Naive thymus-derived CD4-positive, alpha-beta T cell (primary cell): Measurements from ENCODE around the gene FXYD7. TPM values are rescaled to one million over a fixed set of nuclear protein-coding genes. Genes with fewer than 3 reads are reported as not detected.

Experiments
- ATAC-seq: fragments of 150-1000 bp; cut with Tn5 transposase; 2 replicates; pipeline ENCODE4 v1.10.0; 2021; ENCODE audit warnings: mild to moderate bottlenecking, moderate library complexity
- CTCF ChIA-PET: fragments of 350-600 bp; sonication (Branson Sonifier 250); formaldehyde crosslinking; loops from one replicate; lab custom pipeline; 2021; ENCODE audit warnings: antibody characterized with exemption; lab: Charles Lee
- POLR2A ChIA-PET: fragments of 350-600 bp; sonication (Branson Sonifier 250); formaldehyde crosslinking; loops from one replicate; lab custom pipeline; 2021; ENCODE audit warnings: antibody characterized with exemption, inconsistent platforms; lab: Charles Lee
- DNase-seq, 9 donors: peaks; one replicate each; pipeline versions ENCODE4 v3.0.0 to v3.0.0-alpha.2; 2020 to 2022; ENCODE audit warnings: mixed read lengths in 1 of 9
- H3K27ac ChIP-seq: one replicate; pipeline ENCODE4 v1.7.0; 2013; ENCODE audit warnings: mild to moderate bottlenecking, low read depth, low read length, moderate library complexity
- H3K27me3 ChIP-seq, 2 donors: one replicate each; pipeline ENCODE4 v1.7.0; 2013; ENCODE audit warnings: low read length in 2 of 2, mild to moderate bottlenecking in 2 of 2, moderate library complexity in 2 of 2; ENCODE audit not compliant: control insufficient read depth in 2 of 2, insufficient read depth in 2 of 2
- H3K36me3 ChIP-seq, 3 experiments: 1 replicate in 2 of 3; 2 replicates in 1 of 3; pipeline ENCODE4 v1.7.0; 2013; ENCODE audit warnings: low read length in 3 of 3, mild to moderate bottlenecking in 3 of 3, moderate library complexity in 1 of 3; ENCODE audit not compliant: insufficient read depth in 3 of 3, control insufficient read depth in 2 of 3
- H3K4me1 ChIP-seq, 2 donors: one replicate each; pipeline ENCODE4 v1.7.0; 2013; ENCODE audit warnings: low read length in 2 of 2, mild to moderate bottlenecking in 2 of 2, moderate library complexity in 1 of 2; ENCODE audit not compliant: control insufficient read depth in 2 of 2, insufficient read depth in 2 of 2
- H3K4me3 ChIP-seq: 2 replicates; pipeline ENCODE4 v1.7.0; 2013; ENCODE audit warnings: mild to moderate bottlenecking, low read length
- H3K9me3 ChIP-seq, 3 experiments: 1 replicate in 2 of 3; 2 replicates in 1 of 3; pipeline ENCODE4 v1.7.0; 2013; ENCODE audit warnings: low read length in 3 of 3; ENCODE audit not compliant: control insufficient read depth in 2 of 3
- H3K27ac Mint-ChIP-seq, 9 donors: one replicate each; pipeline ENCODE4 v1.8.0; 2020 to 2022; ENCODE audit warnings: mixed read lengths in 9 of 9, mild to moderate bottlenecking in 8 of 9, moderate library complexity in 5 of 9, inconsistent platforms in 2 of 9
- H3K27me3 Mint-ChIP-seq, 5 donors: one replicate each; pipeline ENCODE4 v1.8.0; 2021 to 2022; ENCODE audit warnings: mixed read lengths in 5 of 5, mild to moderate bottlenecking in 1 of 5
- H3K36me3 Mint-ChIP-seq, 5 donors: one replicate each; pipeline ENCODE4 v1.8.0; 2020 to 2022; ENCODE audit warnings: mixed read lengths in 5 of 5, mild to moderate bottlenecking in 3 of 5, inconsistent platforms in 1 of 5
- H3K4me1 Mint-ChIP-seq, 7 donors: one replicate each; pipeline ENCODE4 v1.8.0; 2020 to 2022; ENCODE audit warnings: mixed read lengths in 7 of 7, mild to moderate bottlenecking in 3 of 7, inconsistent platforms in 1 of 7
- H3K4me3 Mint-ChIP-seq, 10 donors: one replicate each; pipeline ENCODE4 v1.8.0; 2020 to 2022; ENCODE audit warnings: mild to moderate bottlenecking in 10 of 10, mixed read lengths in 10 of 10, moderate library complexity in 6 of 10, inconsistent platforms in 2 of 10
- H3K9me3 Mint-ChIP-seq, 11 donors: one replicate each; pipeline ENCODE4 v1.8.0; 2020 to 2022; ENCODE audit warnings: mixed read lengths in 11 of 11, mild to moderate bottlenecking in 4 of 11, inconsistent platforms in 1 of 11, moderate library complexity in 1 of 11
- intact Hi-C, 2 donors: fragments of 100-400 bp; cut with micrococcal nuclease; formaldehyde crosslinking; loops; one replicate each; pipeline ENCODE4 v1.15.1; 2023
- polyA plus RNA-seq, 2 donors: library from polyadenylated mRNA; unstranded; fragments of 300-500 nt; fragmentation: Illumina TruSeq; gene quantifications; one replicate each; pipeline ENCODE4 v1.2.3, GENCODE V29; 2021
- total RNA-seq, 6 experiments: library from RNA in 5 of 6; stranded (reverse) in 5 of 6; gene quantifications; 1 replicate in 5 of 6; 2 replicates in 1 of 6; pipeline ENCODE4 v1.2.3 and lab custom pipeline; 2021 to 2026

FXYD7 gene
- total and polyA plus RNA-seq, 7 experiments from 2014 or later: 1.8 to 13.2 (median 2.8) TPM

DNA sequence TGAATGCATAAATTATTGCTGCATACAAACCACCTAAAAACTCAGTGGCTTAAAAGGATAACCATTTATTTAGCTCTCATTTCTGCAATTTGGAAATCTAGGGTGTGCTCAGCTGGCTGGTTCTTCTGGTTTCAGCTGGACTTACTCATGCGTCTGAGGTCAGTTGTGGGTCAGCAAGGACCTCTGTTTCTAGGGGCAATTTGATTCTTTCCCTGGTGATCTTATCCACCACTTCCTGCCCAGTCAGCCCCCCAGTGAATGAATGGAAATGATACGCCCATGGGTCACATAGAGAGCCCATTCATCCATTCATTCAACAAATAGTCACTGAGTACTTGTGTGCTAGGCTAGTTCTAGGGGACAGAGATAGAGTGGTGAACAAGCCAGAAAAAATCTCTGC, 21.4 kb downstream of the FXYD7 start:
- peaks cover 29 to 54% (median 41%) of the 10 kb centered on the region in 7 donors for H3K4me1 Mint-ChIP-seq
- H3K9me3 Mint-ChIP-seq: peaks cover 3 to 50% (median 18%) of the 10 kb centered on the region in 11 donors
- no peaks in the 10 kb centered on the region for H3K27me3 Mint-ChIP-seq
- peaks cover 56 to 93% (median 60%) of the 10 kb centered on the region in 3 experiments for H3K36me3 ChIP-seq
- no peak overlapping the region for H3K27ac ChIP-seq
- H3K4me3 ChIP-seq: no peak overlapping the region
- peaks cover 0 to 32% (median 13%) of the 10 kb centered on the region in 3 experiments for H3K9me3 ChIP-seq
- H3K36me3 Mint-ChIP-seq: peaks cover 47 to 92% (median 79%) of the 10 kb centered on the region in 5 donors
- no peak for DNase-seq
- ChIA-PET CTCF (no interaction called here), POLR2A (interaction anchor here (0.6 to 1.0 kb wide), 3 partner anchors 10 to 103 kb away, joined by 3 to 4 read pairs (median 3); partner anchors contain the start of gene FXYD5)
- H3K27ac Mint-ChIP-seq: peak overlapping the region in 8 of 9 donors; percentile 24 to 94 (median 45)
- peaks cover 21 to 23% of the 10 kb centered on the region in 2 donors for H3K4me1 ChIP-seq
- no peak for ATAC-seq
- peak overlapping the region in 1 of 10 donors; percentile 48 for H3K4me3 Mint-ChIP-seq
- no peaks in the 10 kb centered on the region for H3K27me3 ChIP-seq
- intact Hi-C loops: no loop called here

GRCh38 chr19:35165200-35166058, 22.4 kb downstream of the FXYD7 start:
- peaks cover 46 to 91% (median 75%) of the 10 kb centered on the region in 5 donors for H3K36me3 Mint-ChIP-seq
- ATAC-seq (no peak), DNase-seq (no peak)
- Histone ChIP-seq H3K36me3 (peaks cover 55 to 93% (median 57%) of the 10 kb centered on the region in 3 experiments), H3K27me3 (no peaks in the 10 kb centered on the region), H3K27ac (peak overlapping the region; percentile 25), H3K4me3 (no peak overlapping the region), H3K9me3 (peaks cover 0 to 32% (median 13%) of the 10 kb centered on the region in 3 experiments), H3K4me1 (peaks cover 21 to 23% of the 10 kb centered on the region in 2 donors)
- peak overlapping the region in 6 of 10 donors; percentile 5 to 73 (median 48) for H3K4me3 Mint-ChIP-seq
- CTCF ChIA-PET: interaction anchor here (1.2 kb wide), 1 partner anchor 48 kb away, joined by 3 read pairs; no protein-coding TSS in a partner anchor
- POLR2A ChIA-PET: interaction anchor here (0.6 to 3.3 kb wide), 5 partner anchors 9 to 580 kb away, joined by 3 to 28 read pairs (median 4); partner anchors contain the start of genes FXYD5, PSENEN and U2AF1L4
- H3K27ac Mint-ChIP-seq: peak overlapping the region in 8 of 9 donors; percentile 55 to 96 (median 77)
- no peaks in the 10 kb centered on the region for H3K27me3 Mint-ChIP-seq
- peaks cover 31 to 51% (median 40%) of the 10 kb centered on the region in 7 donors for H3K4me1 Mint-ChIP-seq
- peaks cover 3 to 50% (median 18%) of the 10 kb centered on the region in 11 donors for H3K9me3 Mint-ChIP-seq
- intact Hi-C loops: no loop called here

- no peak overlapping the region for H3K4me3 ChIP-seq
- no peaks in the 10 kb centered on the region for H3K27me3 Mint-ChIP-seq
- CTCF ChIA-PET: interaction anchor here (1.2 to 1.6 kb wide), 3 partner anchors 11 to 74 kb away, joined by 3 to 4 read pairs (median 3); no protein-coding TSS in a partner anchor
- peaks cover 3 to 48% (median 16%) of the 10 kb centered on the region in 11 donors for H3K9me3 Mint-ChIP-seq
- POLR2A ChIA-PET: interaction anchor here (0.6 to 3.3 kb wide), 9 partner anchors 10 to 579 kb away, joined by 3 to 28 read pairs (median 4); partner anchors contain the start of genes FXYD5, PSENEN and U2AF1L4
- H3K4me3 Mint-ChIP-seq: peak overlapping the region in 9 of 10 donors; percentile 33 to 77 (median 63)
- H3K4me1 ChIP-seq: peaks cover 21 to 23% of the 10 kb centered on the region in 2 donors
- DNase-seq (no peak), ATAC-seq (no peak)
- intact Hi-C loops: no loop called here
- H3K27ac Mint-ChIP-seq: peak overlapping the region; percentile 80 to 96 (median 91)
- H3K27ac ChIP-seq: peak overlapping the region; percentile 46
- peaks cover 45 to 88% (median 51%) of the 10 kb centered on the region in 3 experiments for H3K36me3 ChIP-seq
- peaks cover 0 to 32% (median 13%) of the 10 kb centered on the region in 3 experiments for H3K9me3 ChIP-seq
- H3K36me3 Mint-ChIP-seq: peaks cover 43 to 84% (median 67%) of the 10 kb centered on the region in 5 donors
- H3K4me1 Mint-ChIP-seq: peaks cover 28 to 46% (median 38%) of the 10 kb centered on the region in 7 donors
- no peaks in the 10 kb centered on the region for H3K27me3 ChIP-seq
Measured at GRCh38 chr19:35166100-35167063, 23.3 kb downstream of the FXYD7 start.

- no peaks in the 10 kb centered on the region for H3K27me3 ChIP-seq
- Mint-ChIP-seq H3K9me3 (peaks cover 3 to 40% (median 16%) of the 10 kb centered on the region in 11 donors), H3K36me3 (peaks cover 33 to 77% (median 58%) of the 10 kb centered on the region in 5 donors), H3K4me3 (peak overlapping the region; percentile 33 to 77 (median 57)), H3K27me3 (no peaks in the 10 kb centered on the region), H3K4me1 (peaks cover 27 to 48% (median 39%) of the 10 kb centered on the region in 7 donors), H3K27ac (peak overlapping the region; percentile 80 to 96 (median 91))
- peaks cover 29 to 32% of the 10 kb centered on the region in 2 donors for H3K4me1 ChIP-seq
- H3K9me3 ChIP-seq: peaks cover 0 to 26% (median 10%) of the 10 kb centered on the region in 3 experiments
- ATAC-seq (peak; percentile 48), DNase-seq (peak in 1 of 9 donors; percentile 42)
- ChIA-PET POLR2A (interaction anchor here (0.6 to 3.3 kb wide), 8 partner anchors 11 to 74 kb away, joined by 3 to 28 read pairs (median 3); partner anchors contain the start of gene FXYD5), CTCF (interaction anchor here (1.6 kb wide), 2 partner anchors 12 to 73 kb away, joined by 3 to 4 read pairs; no protein-coding TSS in a partner anchor)
- H3K27ac ChIP-seq: peak overlapping the region; percentile 46
- peaks cover 34 to 82% (median 42%) of the 10 kb centered on the region in 3 experiments for H3K36me3 ChIP-seq
- no peak overlapping the region for H3K4me3 ChIP-seq
- intact Hi-C loops: no loop called here
Measured at GRCh38 chr19:35167251-35168119, 24.4 kb downstream of the FXYD7 start.

DNA sequence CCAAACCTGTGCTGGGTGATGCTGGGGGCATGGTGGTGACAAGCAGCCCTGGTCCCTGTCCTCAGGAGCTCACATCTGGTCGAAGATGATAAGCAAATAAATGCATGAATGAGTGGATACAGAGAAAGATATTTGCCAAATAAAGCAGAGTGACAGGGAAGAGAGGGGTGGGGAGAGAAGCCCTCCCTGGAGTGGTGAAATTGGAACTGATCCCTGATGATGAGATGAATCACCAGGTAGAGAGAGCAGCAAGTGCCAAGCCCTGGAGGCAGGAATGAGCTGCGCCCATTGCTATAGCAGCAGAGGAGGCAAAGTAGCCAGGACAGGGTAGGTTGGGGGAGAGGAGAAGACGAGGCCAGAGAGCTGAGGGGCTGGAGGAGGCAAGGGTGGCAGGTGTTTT, 25.1 kb downstream of the FXYD7 start:
- Mint-ChIP-seq H3K4me1 (peaks cover 23 to 55% (median 44%) of the 10 kb centered on the region in 7 donors), H3K4me3 (peak overlapping the region in 2 of 10 donors; percentile 19 to 43), H3K36me3 (peaks cover 32 to 77% (median 51%) of the 10 kb centered on the region in 5 donors), H3K27me3 (no peaks in the 10 kb centered on the region), H3K9me3 (peaks cover 3 to 38% (median 16%) of the 10 kb centered on the region in 11 donors), H3K27ac (peak overlapping the region; percentile 26 to 96 (median 91))
- ATAC-seq (no peak), DNase-seq (no peak)
- Histone ChIP-seq H3K4me3 (no peak overlapping the region), H3K36me3 (peaks cover 31 to 79% (median 35%) of the 10 kb centered on the region in 3 experiments), H3K9me3 (peaks cover 0 to 25% (median 10%) of the 10 kb centered on the region in 3 experiments), H3K27me3 (no peaks in the 10 kb centered on the region), H3K27ac (peak overlapping the region; percentile 46), H3K4me1 (peaks cover 34 to 36% of the 10 kb centered on the region in 2 donors)
- POLR2A ChIA-PET: interaction anchor here (0.6 to 3.3 kb wide), 6 partner anchors 14 to 73 kb away, joined by 3 to 28 read pairs (median 3); partner anchors contain the start of gene FXYD5
- CTCF ChIA-PET: interaction anchor here (1.6 kb wide), 2 partner anchors 13 to 73 kb away, joined by 3 to 4 read pairs; no protein-coding TSS in a partner anchor
- intact Hi-C loops: no loop called here
